Activated naive CD4-positive, alpha-beta T cell treated with anti-CD3 and anti-CD28 coated beads, Interleukin-2, amount 10 ng/mL, durations not matched to agents 7 days and 5 days (primary cell): ENCODE measurements around the gene FRMD4B.

Source experiments
- CTCF ChIA-PET: fragments of 350-600 bp; sonication (Branson Sonifier 250); formaldehyde crosslinking; loops from one replicate; lab custom pipeline; 2021; ENCODE audit warnings: antibody characterized with exemption; lab: Charles Lee
- DNase-seq: peaks from one replicate; pipeline ENCODE4 v3.0.0-alpha.2; 2020
- H3K27ac Mint-ChIP-seq: one replicate; pipeline ENCODE4 v1.8.0; 2021; ENCODE audit warnings: mild to moderate bottlenecking, moderate library complexity, mixed read lengths
- H3K27me3 Mint-ChIP-seq: one replicate; pipeline ENCODE4 v1.8.0; 2021; ENCODE audit warnings: mild to moderate bottlenecking, mixed read lengths
- H3K36me3 Mint-ChIP-seq: one replicate; pipeline ENCODE4 v1.8.0; 2021; ENCODE audit warnings: mixed read lengths
- H3K4me1 Mint-ChIP-seq: one replicate; pipeline ENCODE4 v1.8.0; 2021; ENCODE audit warnings: mixed read lengths
- H3K4me3 Mint-ChIP-seq: one replicate; pipeline ENCODE4 v1.8.0; 2021; ENCODE audit warnings: mild to moderate bottlenecking, moderate library complexity, mixed read lengths
- H3K9me3 Mint-ChIP-seq: one replicate; pipeline ENCODE4 v1.8.0; 2021; ENCODE audit warnings: mixed read lengths

The FRMD4B gene

GRCh38 chr3:69144631-69145245, 241.2 kb downstream of the FRMD4B start:
- no peak overlapping the region for H3K4me3 Mint-ChIP-seq
- no peak for DNase-seq
- no peaks in the 10 kb centered on the region for H3K4me1 Mint-ChIP-seq

GRCh38 chr3:69143612-69144011, 242.3 kb downstream of the FRMD4B start:
- no peaks in the 10 kb centered on the region for H3K9me3 Mint-ChIP-seq
- no peak overlapping the region for H3K27ac Mint-ChIP-seq
- H3K4me1 Mint-ChIP-seq, result no peaks in the 10 kb centered on the region
- DNase-seq, result no peak
- no peak overlapping the region for H3K4me3 Mint-ChIP-seq
- no peaks in the 10 kb centered on the region for H3K36me3 Mint-ChIP-seq
- CTCF ChIA-PET, result no interaction called here
- H3K27me3 Mint-ChIP-seq, result peaks cover 11% of the 10 kb centered on the region

More at GRCh38 chr3:69144631-69145245, 241.2 kb downstream of the FRMD4B start:
- Mint-ChIP-seq H3K27me3 (peaks cover 11% of the 10 kb centered on the region), H3K9me3 (no peaks in the 10 kb centered on the region), H3K36me3 (no peaks in the 10 kb centered on the region), H3K27ac (no peak overlapping the region)
- CTCF ChIA-PET, result no interaction called here

GRCh38 chr3:69142797-69143454, 243.0 kb downstream of the FRMD4B start:
- no peaks in the 10 kb centered on the region for H3K36me3 Mint-ChIP-seq
- H3K27me3 Mint-ChIP-seq, result peaks cover 11% of the 10 kb centered on the region
- CTCF ChIA-PET, result interaction anchor here (0.7 kb wide), 1 partner anchor 158 kb away, joined by 3 read pairs; no protein-coding TSS in a partner anchor

GRCh38 chr3:69142090-69142489, 243.8 kb downstream of the FRMD4B start:
- H3K27me3 Mint-ChIP-seq, result peaks cover 15% of the 10 kb centered on the region
- H3K27ac Mint-ChIP-seq, result no peak overlapping the region
- CTCF ChIA-PET, result interaction anchor here (0.7 kb wide), 1 partner anchor 159 kb away, joined by 3 read pairs; no protein-coding TSS in a partner anchor
- H3K4me3 Mint-ChIP-seq, result no peak overlapping the region
- DNase-seq, result no peak
- no peaks in the 10 kb centered on the region for H3K4me1 Mint-ChIP-seq
- H3K9me3 Mint-ChIP-seq, result no peaks in the 10 kb centered on the region
- no peaks in the 10 kb centered on the region for H3K36me3 Mint-ChIP-seq

More at GRCh38 chr3:69142797-69143454, 243.0 kb downstream of the FRMD4B start:
- no peaks in the 10 kb centered on the region for H3K9me3 Mint-ChIP-seq
- no peaks in the 10 kb centered on the region for H3K4me1 Mint-ChIP-seq
- DNase-seq, result no peak
- H3K27ac Mint-ChIP-seq, result no peak overlapping the region
- no peak overlapping the region for H3K4me3 Mint-ChIP-seq

GRCh38 chr3:69141313-69141712, 244.6 kb downstream of the FRMD4B start:
- H3K27me3 Mint-ChIP-seq, result peaks cover 22% of the 10 kb centered on the region
- H3K27ac Mint-ChIP-seq, result no peak overlapping the region
- CTCF ChIA-PET, result interaction anchor here (1.3 kb wide), 1 partner anchor 20 kb away, joined by 4 read pairs; no protein-coding TSS in a partner anchor
- no peaks in the 10 kb centered on the region for H3K36me3 Mint-ChIP-seq
- no peak for DNase-seq
- no peaks in the 10 kb centered on the region for H3K4me1 Mint-ChIP-seq
- H3K4me3 Mint-ChIP-seq, result no peak overlapping the region
- no peaks in the 10 kb centered on the region for H3K9me3 Mint-ChIP-seq

- no peaks in the 10 kb centered on the region for H3K4me1 Mint-ChIP-seq
- H3K36me3 Mint-ChIP-seq, result no peaks in the 10 kb centered on the region
- no peak overlapping the region for H3K27ac Mint-ChIP-seq
- H3K27me3 Mint-ChIP-seq, result peaks cover 18% of the 10 kb centered on the region
- CTCF ChIA-PET, result no interaction called here
- H3K9me3 Mint-ChIP-seq, result no peaks in the 10 kb centered on the region
- no peak for DNase-seq
- H3K4me3 Mint-ChIP-seq, result no peak overlapping the region
These were observed 248.5 kb downstream of the FRMD4B start for GRCh38 chr3:69137412-69137811.

GRCh38 chr3:69137005-69137404, 248.9 kb downstream of the FRMD4B start:
- Mint-ChIP-seq H3K27ac (no peak overlapping the region), H3K4me1 (no peaks in the 10 kb centered on the region), H3K27me3 (peaks cover 18% of the 10 kb centered on the region), H3K36me3 (no peaks in the 10 kb centered on the region), H3K4me3 (no peak overlapping the region), H3K9me3 (no peaks in the 10 kb centered on the region)
- no peak for DNase-seq
- CTCF ChIA-PET, result no interaction called here

- Mint-ChIP-seq H3K9me3 (no peaks in the 10 kb centered on the region), H3K27ac (no peak overlapping the region), H3K4me3 (no peak overlapping the region), H3K27me3 (peaks cover 5% of the 10 kb centered on the region), H3K4me1 (no peaks in the 10 kb centered on the region), H3K36me3 (no peaks in the 10 kb centered on the region)
- DNase-seq, result no peak
- CTCF ChIA-PET, result interaction anchor here (2.1 kb wide), 1 partner anchor 10 kb away, joined by 8 read pairs; no protein-coding TSS in a partner anchor
These were observed 255.2 kb downstream of the FRMD4B start for GRCh38 chr3:69130689-69131088.

- Mint-ChIP-seq H3K4me1 (no peaks in the 10 kb centered on the region), H3K27ac (no peak overlapping the region), H3K27me3 (peaks cover 9% of the 10 kb centered on the region), H3K36me3 (no peaks in the 10 kb centered on the region), H3K9me3 (no peaks in the 10 kb centered on the region), H3K4me3 (no peak overlapping the region)
- CTCF ChIA-PET, result interaction anchor here (1.5 kb wide), 1 partner anchor 280 kb away, joined by 4 read pairs; no protein-coding TSS in a partner anchor
- DNase-seq, result no peak
These were observed 256.4 kb downstream of the FRMD4B start for GRCh38 chr3:69129531-69129930.

GRCh38 chr3:69128509-69128908, 257.4 kb downstream of the FRMD4B start:
- no peaks in the 10 kb centered on the region for H3K36me3 Mint-ChIP-seq
- no peak overlapping the region for H3K4me3 Mint-ChIP-seq
- no peak overlapping the region for H3K27ac Mint-ChIP-seq
- DNase-seq, result no peak
- no peaks in the 10 kb centered on the region for H3K4me1 Mint-ChIP-seq
- peaks cover 9% of the 10 kb centered on the region for H3K27me3 Mint-ChIP-seq
- CTCF ChIA-PET, result interaction anchor here (1.3 to 1.5 kb wide), 2 partner anchors 178 to 281 kb away, joined by 4 read pairs; no protein-coding TSS in a partner anchor
- no peaks in the 10 kb centered on the region for H3K9me3 Mint-ChIP-seq

GRCh38 chr3:69126999-69127398, 258.9 kb downstream of the FRMD4B start:
- DNase-seq, result no peak
- Mint-ChIP-seq H3K4me3 (no peak overlapping the region), H3K36me3 (no peaks in the 10 kb centered on the region), H3K4me1 (no peaks in the 10 kb centered on the region), H3K27ac (no peak overlapping the region), H3K9me3 (no peaks in the 10 kb centered on the region), H3K27me3 (peaks cover 11% of the 10 kb centered on the region)
- CTCF ChIA-PET, result no interaction called here

- peaks cover 14% of the 10 kb centered on the region for H3K27me3 Mint-ChIP-seq
- no peak overlapping the region for H3K27ac Mint-ChIP-seq
- no peak for DNase-seq
- CTCF ChIA-PET, result interaction anchor here (0.6 to 1.6 kb wide), 5 partner anchors 34 to 822 kb away, joined by 3 to 7 read pairs (median 3); no protein-coding TSS in a partner anchor
- no peaks in the 10 kb centered on the region for H3K36me3 Mint-ChIP-seq
- no peak overlapping the region for H3K4me3 Mint-ChIP-seq
- H3K4me1 Mint-ChIP-seq, result no peaks in the 10 kb centered on the region
- no peaks in the 10 kb centered on the region for H3K9me3 Mint-ChIP-seq
These were observed 259.7 kb downstream of the FRMD4B start for GRCh38 chr3:69126216-69126615.

- no peak for DNase-seq
- no peaks in the 10 kb centered on the region for H3K36me3 Mint-ChIP-seq
- CTCF ChIA-PET, result interaction anchor here (0.9 to 6.7 kb wide), 6 partner anchors 9 to 304 kb away, joined by 3 to 78 read pairs (median 4); no protein-coding TSS in a partner anchor
- H3K4me3 Mint-ChIP-seq, result no peak within 1 kb of the TSS
- no peaks in the 10 kb centered on the region for H3K9me3 Mint-ChIP-seq
- H3K27ac Mint-ChIP-seq, result no peak within 1 kb of the TSS
- H3K4me1 Mint-ChIP-seq, result no peaks in the 10 kb centered on the region
- peaks cover 20% of the 10 kb centered on the region for H3K27me3 Mint-ChIP-seq
These were observed 263.5 kb downstream of the FRMD4B start, which contains the start of gene LMOD3 for GRCh38 chr3:69122403-69122802. LMOD3 (minus strand) TSS chr3:69122595; CDS start chr3:69122386, 209 bp downstream.

GRCh38 chr3:69121950-69122349, 263.9 kb downstream of the FRMD4B start:
- Mint-ChIP-seq H3K9me3 (no peaks in the 10 kb centered on the region), H3K4me3 (no peak overlapping the region), H3K36me3 (no peaks in the 10 kb centered on the region), H3K27me3 (peaks cover 19% of the 10 kb centered on the region), H3K4me1 (no peaks in the 10 kb centered on the region), H3K27ac (no peak overlapping the region)
- no peak for DNase-seq
- CTCF ChIA-PET, result interaction anchor here (0.6 to 6.7 kb wide), 19 partner anchors 9 to 305 kb away, joined by 3 to 78 read pairs (median 4); partner anchors contain the start of gene FRMD4B
